SHP77 treated with DMSO at 0.1 percent for 48 hours (cell line): ENCODE results near the gene CACTIN.

Source experiments
- DNase-seq: peaks from one replicate; lab custom pipeline; 2025; lab: John Stamatoyannopoulos, UW

Gene CACTIN

DNA sequence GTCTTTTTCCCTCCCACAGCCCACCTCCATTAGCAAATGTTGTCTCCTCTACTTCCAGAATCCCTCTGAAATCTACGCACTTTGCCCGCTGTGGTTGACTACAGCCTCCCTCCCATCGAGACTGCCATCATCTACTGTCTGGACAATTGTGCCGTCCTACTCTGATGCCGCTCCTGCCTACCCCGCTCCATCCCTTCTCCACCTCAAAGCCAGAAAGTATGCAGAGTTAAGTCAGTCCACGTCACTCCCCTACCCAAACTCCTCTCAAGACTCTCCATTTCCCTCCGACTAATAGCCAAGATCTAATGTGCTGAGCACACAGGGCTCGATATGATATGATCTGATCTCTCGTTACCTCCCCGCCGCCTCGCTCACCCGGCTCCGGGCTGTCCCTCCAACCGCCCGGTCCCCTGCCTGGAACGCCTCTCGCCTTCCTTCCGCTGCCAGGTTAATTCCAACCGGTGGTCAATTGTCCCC, 556 bp downstream of the CACTIN start:
- DNase-seq, result no peak

DNA sequence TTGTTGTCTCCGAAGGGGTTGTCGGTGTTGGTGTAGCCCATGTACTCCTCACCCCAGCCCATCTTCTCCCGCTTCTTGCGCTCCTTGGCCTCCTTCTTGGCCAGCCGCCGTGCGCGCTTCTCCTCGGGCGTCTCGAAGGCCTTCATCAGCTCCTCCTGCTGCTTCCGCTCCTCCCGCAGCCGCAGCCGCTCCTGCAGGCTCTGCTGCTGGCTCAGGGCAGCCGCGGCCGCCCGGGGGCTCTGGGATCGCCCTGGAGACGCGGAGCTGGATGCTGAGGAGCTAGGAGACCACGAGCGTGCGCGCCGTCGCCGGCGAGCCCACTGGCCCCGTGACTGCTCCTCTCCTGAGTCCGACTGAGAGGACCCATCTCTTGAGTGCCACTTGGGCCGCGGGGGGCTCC, 2.9 kb downstream of the CACTIN start:
- DNase-seq, result no peak

DNA sequence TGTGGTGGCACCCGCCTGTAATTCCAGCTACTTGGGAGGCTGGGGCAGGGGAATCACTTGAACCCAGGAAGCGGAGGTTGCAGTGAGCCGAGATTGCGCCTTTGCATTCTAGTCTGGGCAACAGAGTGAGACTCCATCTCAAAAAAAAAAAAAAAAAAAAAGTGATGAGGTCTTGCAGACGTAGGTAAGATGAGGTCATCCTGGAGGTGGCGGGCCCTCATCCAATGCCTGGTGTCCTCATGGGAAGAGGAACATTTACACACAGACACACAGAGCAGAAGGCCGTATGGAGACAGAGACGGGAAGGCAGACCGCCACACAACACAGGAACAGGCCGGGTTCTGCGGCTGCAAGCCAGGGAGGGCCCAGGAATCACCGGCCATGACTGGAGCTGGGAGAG, 4.4 kb downstream of the CACTIN start:
- no peak for DNase-seq

GRCh38 chr19:3621689-3622088, 4.9 kb downstream of the CACTIN start:
- DNase-seq, result no peak

DNA sequence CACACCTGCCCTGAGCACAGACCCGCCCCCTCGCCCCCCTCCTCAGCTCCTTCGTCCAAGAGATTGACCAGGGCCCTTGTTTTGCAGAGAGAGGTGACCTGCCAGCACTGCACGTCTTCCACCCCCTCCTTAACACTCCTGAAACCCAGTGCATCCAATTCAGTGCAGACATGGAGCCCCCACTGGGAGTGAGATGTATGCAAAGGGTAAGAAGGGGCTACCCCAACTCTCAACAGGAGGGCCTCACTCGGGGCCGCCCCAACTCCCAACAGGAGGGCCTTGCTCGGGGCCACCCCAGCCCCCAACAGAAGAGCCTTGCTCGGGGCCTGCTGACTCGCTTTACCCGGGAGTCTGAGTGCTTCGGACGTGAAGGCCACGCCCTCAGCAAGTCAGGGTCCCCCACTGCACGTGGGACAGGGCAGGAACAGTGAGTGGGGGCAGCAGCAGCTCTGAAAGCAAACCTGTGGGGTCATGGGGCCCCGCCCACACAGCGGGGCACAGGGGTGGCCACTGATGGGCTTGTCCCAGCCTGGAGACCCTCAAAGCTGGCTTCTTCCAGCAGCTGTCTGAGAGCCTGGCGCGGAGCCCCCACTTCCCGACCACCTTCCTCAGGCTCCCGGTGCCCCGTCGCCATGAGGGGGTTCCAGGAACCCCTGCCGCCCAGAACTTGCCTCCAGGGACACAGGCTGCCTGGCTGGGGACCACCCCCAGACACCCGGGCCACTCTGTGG, 5.6 kb downstream of the CACTIN start:
- no peak for DNase-seq

GRCh38 chr19:3620145-3620816, 6.3 kb downstream of the CACTIN start:
- DNase-seq, result no peak

GRCh38 chr19:3619631-3620012, 7.0 kb downstream of the CACTIN start:
- DNase-seq, result no peak

- DNase-seq, result no peak
Measured at GRCh38 chr19:3618811-3619630, 7.6 kb downstream of the CACTIN start.

- no peak for DNase-seq
Measured at GRCh38 chr19:3618144-3618810, 8.3 kb downstream of the CACTIN start.

- DNase-seq, result no peak
Measured at GRCh38 chr19:3617463-3617862, 9.1 kb downstream of the CACTIN start.

- DNase-seq, result no peak
Measured at GRCh38 chr19:3615524-3616135, 11.0 kb downstream of the CACTIN start.

DNA sequence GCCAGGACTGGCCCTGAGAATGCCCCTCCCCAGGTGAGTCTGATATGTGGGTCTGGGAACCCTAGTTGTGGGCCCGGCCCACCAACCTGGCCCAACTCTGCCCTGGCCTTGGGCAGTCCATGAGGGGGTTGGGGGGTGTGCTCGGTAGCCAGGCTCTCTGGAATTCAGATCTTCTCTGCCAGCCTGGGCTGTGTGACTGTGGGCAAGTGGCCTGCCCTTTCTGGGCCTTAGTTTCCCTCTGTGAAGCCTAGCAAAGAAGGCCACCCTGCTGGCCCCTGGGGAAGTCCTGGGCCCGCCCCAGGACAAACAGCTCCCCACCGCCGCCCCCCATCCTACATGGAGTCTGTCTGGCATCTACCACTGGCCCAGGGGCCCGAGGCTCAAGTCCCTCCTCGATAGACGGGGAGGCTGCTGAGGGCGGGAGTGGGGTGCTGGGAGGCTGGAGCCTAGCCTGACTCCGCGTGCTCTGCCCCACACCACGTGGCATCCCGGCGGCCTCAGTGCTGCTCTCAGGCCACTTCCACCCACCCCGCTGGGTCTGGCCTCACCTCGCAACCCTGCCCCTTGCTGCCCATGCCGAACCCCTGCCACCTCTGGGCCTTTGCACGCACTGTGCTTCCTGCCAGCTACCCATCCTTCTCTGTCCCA, 11.6 kb downstream of the CACTIN start:
- DNase-seq, result no peak

DNA sequence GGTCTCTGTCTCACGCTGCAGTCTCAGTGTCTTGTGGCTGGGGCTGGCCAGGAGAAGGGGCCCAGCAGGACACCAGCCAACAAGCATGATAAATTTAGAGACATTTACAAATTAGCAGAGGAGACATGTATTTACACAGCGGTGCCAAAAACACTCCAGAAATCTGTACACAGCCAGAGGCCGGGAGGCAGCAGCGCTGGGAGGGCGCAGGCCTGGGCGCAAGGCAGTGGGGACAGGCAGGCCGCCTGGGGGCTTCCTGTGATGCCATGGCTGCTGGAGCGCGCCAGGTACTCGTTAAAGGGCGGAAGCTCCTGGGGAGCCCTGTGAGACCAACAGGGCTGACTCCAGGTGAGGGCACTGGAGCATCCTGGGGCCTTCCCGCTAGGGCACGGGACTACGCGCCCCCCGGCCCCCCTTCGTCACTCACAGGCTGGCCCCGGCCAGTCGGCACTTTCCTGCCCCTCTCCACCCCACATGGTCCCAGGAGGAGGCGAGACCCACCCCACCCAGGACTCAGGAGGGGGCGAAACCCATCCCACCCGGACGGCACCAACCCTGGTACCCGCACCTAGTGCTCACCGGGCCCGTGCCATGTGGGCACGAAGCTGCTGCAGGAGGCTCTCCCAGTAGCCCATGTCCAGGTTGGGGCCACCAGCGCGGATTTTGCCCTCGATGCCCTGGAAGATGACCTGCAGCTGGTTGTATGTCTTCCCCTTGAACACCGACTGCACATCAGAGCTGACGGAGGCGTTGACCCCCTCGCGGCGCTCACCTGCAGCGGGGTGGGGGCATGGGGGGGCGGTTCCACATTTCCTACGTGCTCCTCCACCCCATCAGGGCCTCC, 12.6 kb downstream of the CACTIN start:
- DNase-seq, result no peak

DNA sequence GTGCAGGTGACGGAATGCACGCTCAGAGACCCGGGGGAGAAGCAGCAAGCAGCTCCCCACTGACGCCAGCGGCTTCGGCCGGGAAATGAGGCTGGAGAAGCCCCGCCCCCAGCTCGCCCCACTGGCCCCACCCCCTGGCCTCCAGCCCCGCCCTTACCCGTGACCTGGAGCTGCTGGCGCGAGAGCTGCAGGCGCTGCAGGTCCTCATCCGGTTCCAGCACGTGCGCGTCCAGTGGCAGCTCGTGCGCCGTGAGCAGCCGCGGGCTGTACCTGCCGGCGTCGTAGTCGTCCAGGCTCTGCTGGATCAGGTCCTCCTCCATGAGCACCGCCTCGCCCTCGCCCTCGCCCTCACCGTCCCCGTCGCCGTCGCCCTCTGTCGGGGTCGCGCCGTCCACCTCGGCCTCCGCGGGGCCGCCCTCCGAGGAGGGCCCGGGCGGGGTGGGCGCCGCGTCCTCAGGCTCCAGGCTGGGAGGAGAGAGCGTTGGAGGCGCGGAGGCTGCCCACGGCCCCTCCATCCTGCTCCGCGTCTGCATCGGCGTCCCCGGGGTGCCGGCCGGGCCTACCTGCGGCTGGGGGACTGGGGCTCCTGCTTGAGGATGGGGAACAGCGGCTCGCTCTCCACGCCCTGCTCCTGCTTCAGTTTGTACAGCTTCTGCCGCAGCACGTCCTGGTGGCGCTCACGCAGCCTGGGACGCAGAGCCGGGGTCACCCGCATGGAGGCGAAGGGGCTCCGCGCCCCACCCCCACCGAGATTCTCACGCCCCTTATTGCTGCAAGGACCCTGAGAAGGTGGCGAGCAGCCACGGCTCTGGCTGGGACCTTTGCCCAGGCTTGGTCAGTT, 13.5 kb downstream of the CACTIN start:
- DNase-seq, result no peak

DNA sequence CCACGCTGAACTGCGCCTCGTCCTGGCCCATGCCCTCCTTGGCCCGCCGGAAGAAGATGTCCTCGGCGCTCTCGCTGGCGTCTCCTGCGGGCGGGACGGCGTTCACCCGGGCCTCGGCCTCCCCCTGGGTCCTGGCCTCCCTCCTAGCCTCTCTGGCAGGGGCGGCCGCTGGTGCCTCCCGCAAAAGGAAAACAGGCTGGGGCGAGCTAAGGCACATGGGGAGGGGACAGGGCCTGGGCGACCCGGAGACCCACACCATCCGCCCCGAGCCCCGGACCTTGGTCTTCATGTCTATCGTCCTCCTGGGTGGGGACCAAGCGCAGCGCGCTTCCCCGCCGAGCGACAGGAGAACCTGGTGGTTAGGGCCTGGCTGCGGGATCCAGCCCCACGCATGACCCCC, 14.3 kb downstream of the CACTIN start:
- no peak for DNase-seq

DNA sequence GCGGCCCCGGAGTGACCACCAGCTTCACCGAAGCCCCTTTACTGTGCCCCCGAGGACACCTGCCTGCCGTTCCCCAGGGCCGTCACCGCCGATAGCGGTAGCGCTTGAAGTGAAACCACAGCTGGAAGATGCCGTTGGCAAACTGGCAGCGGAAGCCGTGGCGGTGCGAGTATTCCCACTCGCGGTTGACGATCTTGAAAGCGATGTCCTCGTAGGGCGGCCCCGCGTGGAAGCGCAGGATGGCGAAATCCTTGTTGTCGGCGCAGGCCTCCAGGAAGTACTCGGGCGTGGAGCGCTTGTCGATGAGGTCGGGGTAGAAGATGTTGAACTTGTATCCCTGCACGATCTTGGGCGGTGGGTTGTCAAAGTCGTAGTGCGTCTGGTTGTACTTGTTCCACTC, 14.7 kb downstream of the CACTIN start:
- no peak for DNase-seq

GRCh38 chr19:3610745-3611717, 15.6 kb downstream of the CACTIN start:
- no peak for DNase-seq
